Measurements from ENCODE around the gene GCH1. TPM values are rescaled to one million over a fixed set of nuclear protein-coding genes. Genes with fewer than 3 reads are reported as not detected.
A peak's percentile ranks its signal among the peaks of the same experiment; 100 is the strongest.

GCH1 gene
- total RNA-seq, 1 donor from 2014 or later, result 3.6 TPM

DNA sequence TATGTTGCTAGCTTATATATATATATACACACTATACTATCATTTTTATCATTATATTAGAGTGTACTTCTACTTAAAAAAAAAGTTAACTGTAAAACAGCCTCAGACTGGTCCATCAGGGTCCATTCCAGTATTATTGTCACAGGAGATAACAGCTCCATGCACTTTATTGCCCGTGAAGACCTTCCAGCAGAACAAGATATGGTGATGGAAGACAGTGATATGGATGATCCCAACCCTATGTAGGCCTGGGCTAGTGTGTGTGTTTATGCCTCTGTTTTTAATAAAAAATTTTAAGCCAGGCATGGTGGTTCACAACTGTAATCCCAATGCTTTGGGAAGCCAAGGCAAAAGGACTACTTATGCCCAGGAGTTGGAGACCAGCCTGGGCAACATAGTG, 86.2 kb downstream of the GCH1 start:
- no peaks in the 10 kb centered on the region for H3K9me3 ChIP-seq (ENCODE audit: insufficient read depth, low read depth, low read length)
- peaks cover 7% of the 10 kb centered on the region for H3K27me3 ChIP-seq (ENCODE audit: insufficient read depth, low read length)
- H3K27ac ChIP-seq (ENCODE audit: low read depth, low read length), result no peak overlapping the region
- H4K20me1 ChIP-seq (ENCODE audit: insufficient read depth, low read length), result no peaks in the 10 kb centered on the region
- Mint-ChIP-seq H3K9me3 (ENCODE audit: unreplicated experiment) (peaks cover 6% of the 10 kb centered on the region), H3K4me3 (ENCODE audit: unreplicated experiment) (no peak overlapping the region), H3K27ac (ENCODE audit: unreplicated experiment) (no peak overlapping the region), H3K36me3 (ENCODE audit: low read depth, unreplicated experiment) (peaks cover 2% of the 10 kb centered on the region), H3K27me3 (ENCODE audit: low read depth, unreplicated experiment) (peaks cover 24% of the 10 kb centered on the region), H3K4me1 (ENCODE audit: low read depth, unreplicated experiment) (peaks cover 8% of the 10 kb centered on the region)
- DNase-seq (ENCODE audit: low read depth), result no peak
- no peak overlapping the region for H3K9ac ChIP-seq (ENCODE audit: low read length)
- no peak overlapping the region for H2AFZ ChIP-seq (ENCODE audit: low read depth, low read length)
- FAIRE-seq, result no peak
- no peak overlapping the region for H3K4me2 ChIP-seq (ENCODE audit: low read length)
- no peak for TF ChIP-seq EZH2 (IDR thresholded peaks at IDR 0.05; ENCODE audit: insufficient read depth, low read length)
- TF ChIP-seq, protein P1, sequence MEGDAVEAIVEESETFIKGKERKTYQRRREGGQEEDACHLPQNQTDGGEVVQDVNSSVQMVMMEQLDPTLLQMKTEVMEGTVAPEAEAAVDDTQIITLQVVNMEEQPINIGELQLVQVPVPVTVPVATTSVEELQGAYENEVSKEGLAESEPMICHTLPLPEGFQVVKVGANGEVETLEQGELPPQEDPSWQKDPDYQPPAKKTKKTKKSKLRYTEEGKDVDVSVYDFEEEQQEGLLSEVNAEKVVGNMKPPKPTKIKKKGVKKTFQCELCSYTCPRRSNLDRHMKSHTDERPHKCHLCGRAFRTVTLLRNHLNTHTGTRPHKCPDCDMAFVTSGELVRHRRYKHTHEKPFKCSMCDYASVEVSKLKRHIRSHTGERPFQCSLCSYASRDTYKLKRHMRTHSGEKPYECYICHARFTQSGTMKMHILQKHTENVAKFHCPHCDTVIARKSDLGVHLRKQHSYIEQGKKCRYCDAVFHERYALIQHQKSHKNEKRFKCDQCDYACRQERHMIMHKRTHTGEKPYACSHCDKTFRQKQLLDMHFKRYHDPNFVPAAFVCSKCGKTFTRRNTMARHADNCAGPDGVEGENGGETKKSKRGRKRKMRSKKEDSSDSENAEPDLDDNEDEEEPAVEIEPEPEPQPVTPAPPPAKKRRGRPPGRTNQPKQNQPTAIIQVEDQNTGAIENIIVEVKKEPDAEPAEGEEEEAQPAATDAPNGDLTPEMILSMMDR (IDR thresholded peaks at IDR 0.05; ENCODE audit: insufficient read depth, low read depth, low read length), result no peak
- peaks cover 8% of the 10 kb centered on the region for H3K4me1 ChIP-seq (ENCODE audit: insufficient read depth, low read length)
- no peak overlapping the region for H3K4me3 ChIP-seq (ENCODE audit: insufficient read depth, low read depth, low read length)
- H3K79me2 ChIP-seq (ENCODE audit: insufficient read depth, low read length), result no peaks in the 10 kb centered on the region
- no peaks in the 10 kb centered on the region for H3K36me3 ChIP-seq (ENCODE audit: insufficient read depth, low read length)

DNA sequence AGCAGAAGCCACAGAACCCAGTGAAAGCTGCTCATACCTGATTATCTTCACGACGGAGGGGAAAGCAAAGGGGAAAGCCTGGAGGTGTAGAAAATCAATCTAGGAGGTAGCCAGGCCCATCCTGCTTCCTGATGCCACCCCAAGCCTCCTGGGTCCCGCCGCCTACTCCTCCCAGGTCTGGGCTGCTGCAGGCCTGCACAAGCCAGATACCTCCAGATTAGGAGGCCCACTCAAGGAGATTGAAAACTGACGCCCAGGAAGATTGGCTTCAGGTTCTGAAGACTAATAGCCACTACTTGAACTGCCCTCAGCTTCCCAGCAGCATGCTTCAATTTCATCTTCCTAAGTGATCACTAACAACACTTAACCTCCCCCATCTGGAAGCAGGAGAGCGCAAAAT, 87.1 kb downstream of the GCH1 start:
- no peaks in the 10 kb centered on the region for H4K20me1 ChIP-seq (ENCODE audit: insufficient read depth, low read length)
- no peak overlapping the region for H3K27ac Mint-ChIP-seq (ENCODE audit: unreplicated experiment)
- H3K36me3 Mint-ChIP-seq (ENCODE audit: low read depth, unreplicated experiment), result peaks cover 2% of the 10 kb centered on the region
- H3K4me2 ChIP-seq (ENCODE audit: low read length), result no peak overlapping the region
- no peak overlapping the region for H3K27ac ChIP-seq (ENCODE audit: low read depth, low read length)
- H3K79me2 ChIP-seq (ENCODE audit: insufficient read depth, low read length), result no peaks in the 10 kb centered on the region
- no peak overlapping the region for H3K9ac ChIP-seq (ENCODE audit: low read length)
- peaks cover 8% of the 10 kb centered on the region for H3K27me3 ChIP-seq (ENCODE audit: insufficient read depth, low read length)
- H3K27me3 Mint-ChIP-seq (ENCODE audit: low read depth, unreplicated experiment), result peaks cover 28% of the 10 kb centered on the region
- no peak overlapping the region for H3K4me3 ChIP-seq (ENCODE audit: insufficient read depth, low read depth, low read length)
- H2AFZ ChIP-seq (ENCODE audit: low read depth, low read length), result no peak overlapping the region
- peaks cover 8% of the 10 kb centered on the region for H3K4me1 ChIP-seq (ENCODE audit: insufficient read depth, low read length)
- H3K4me1 Mint-ChIP-seq (ENCODE audit: low read depth, unreplicated experiment), result peaks cover 8% of the 10 kb centered on the region
- H3K9me3 ChIP-seq (ENCODE audit: insufficient read depth, low read depth, low read length), result no peaks in the 10 kb centered on the region
- H3K9me3 Mint-ChIP-seq (ENCODE audit: unreplicated experiment), result peaks cover 6% of the 10 kb centered on the region
- no peaks in the 10 kb centered on the region for H3K36me3 ChIP-seq (ENCODE audit: insufficient read depth, low read length)
- no peak overlapping the region for H3K4me3 Mint-ChIP-seq (ENCODE audit: unreplicated experiment)
- DNase-seq (ENCODE audit: low read depth), result no peak
- FAIRE-seq, result no peak
- TF ChIP-seq, protein P1 (IDR thresholded peaks at IDR 0.05; ENCODE audit: insufficient read depth, low read depth, low read length), result no peak
- TF ChIP-seq EZH2 (IDR thresholded peaks at IDR 0.05; ENCODE audit: insufficient read depth, low read length), result no peak

DNA sequence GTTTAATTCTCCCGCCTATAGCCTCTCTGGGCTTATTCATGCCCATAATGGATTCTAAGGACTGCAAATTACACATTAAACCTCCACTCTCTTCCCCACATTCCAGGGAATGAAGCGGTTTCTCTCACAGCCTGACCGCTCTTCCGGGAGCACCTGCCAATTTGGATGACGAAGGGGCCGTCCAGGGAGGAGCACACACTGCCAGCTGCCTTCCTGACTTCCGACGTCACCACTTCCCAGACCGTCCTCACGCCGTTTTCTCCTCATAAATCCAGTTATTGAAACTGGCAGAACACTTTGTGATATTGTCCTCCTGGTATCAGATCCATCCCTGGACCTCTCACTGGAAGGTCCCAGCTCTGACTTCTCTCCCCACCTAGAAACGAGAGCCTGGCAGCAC, 87.6 kb downstream of the GCH1 start:
- Mint-ChIP-seq H3K27ac (ENCODE audit: unreplicated experiment) (no peak overlapping the region), H3K4me3 (ENCODE audit: unreplicated experiment) (no peak overlapping the region), H3K4me1 (ENCODE audit: low read depth, unreplicated experiment) (peaks cover 8% of the 10 kb centered on the region), H3K9me3 (ENCODE audit: unreplicated experiment) (peaks cover 6% of the 10 kb centered on the region), H3K36me3 (ENCODE audit: low read depth, unreplicated experiment) (peaks cover 2% of the 10 kb centered on the region), H3K27me3 (ENCODE audit: low read depth, unreplicated experiment) (peaks cover 23% of the 10 kb centered on the region)
- Histone ChIP-seq H3K9me3 (ENCODE audit: insufficient read depth, low read depth, low read length) (no peaks in the 10 kb centered on the region), H3K27me3 (ENCODE audit: insufficient read depth, low read length) (peaks cover 6% of the 10 kb centered on the region), H2AFZ (ENCODE audit: low read depth, low read length) (no peak overlapping the region), H3K4me3 (ENCODE audit: insufficient read depth, low read depth, low read length) (no peak overlapping the region), H3K9ac (ENCODE audit: low read length) (no peak overlapping the region), H3K79me2 (ENCODE audit: insufficient read depth, low read length) (no peaks in the 10 kb centered on the region), H3K4me1 (ENCODE audit: insufficient read depth, low read length) (peaks cover 8% of the 10 kb centered on the region), H3K36me3 (ENCODE audit: insufficient read depth, low read length) (no peaks in the 10 kb centered on the region), H3K4me2 (ENCODE audit: low read length) (no peak overlapping the region), H4K20me1 (ENCODE audit: insufficient read depth, low read length) (no peaks in the 10 kb centered on the region), H3K27ac (ENCODE audit: low read depth, low read length) (no peak overlapping the region)
- no peak for TF ChIP-seq EZH2 (IDR thresholded peaks at IDR 0.05; ENCODE audit: insufficient read depth, low read length)
- TF ChIP-seq, protein P1 (IDR thresholded peaks at IDR 0.05; ENCODE audit: insufficient read depth, low read depth, low read length), result no peak
- DNase-seq (ENCODE audit: low read depth) (peak; percentile 53), FAIRE-seq (no peak)
